Measurements from ENCODE around the gene RTEL1. TPM values are rescaled to one million over a fixed set of nuclear protein-coding genes. Genes with fewer than 3 reads are reported as not detected.
"Not testable (repeated sequence)": the region's sequence is repeated elsewhere in the genome, so short reads cannot be mapped to it uniquely, and the experiment has no call there.

Gene RTEL1
- total RNA-seq, 1 donor from 2014 or later = 8.0 TPM

GRCh38 chr20:63664861-63665594, 6.9 kb downstream of the RTEL1 start:
- DNase-seq (ENCODE audit: low read depth) = no peak

GRCh38 chr20:63665708-63666107, 7.6 kb downstream of the RTEL1 start:
- DNase-seq (ENCODE audit: low read depth) = no peak

- DNase-seq (ENCODE audit: low read depth) = no peak
Observed at GRCh38 chr20:63667858-63668257, 9.7 kb downstream of the RTEL1 start.

GRCh38 chr20:63668351-63668750, 10.2 kb downstream of the RTEL1 start:
- no peak for DNase-seq (ENCODE audit: low read depth)

- DNase-seq (ENCODE audit: low read depth) = not testable (repeated sequence)
Observed at GRCh38 chr20:63671695-63672094, 13.6 kb downstream of the RTEL1 start.

- no peak for DNase-seq (ENCODE audit: low read depth)
Observed at GRCh38 chr20:63672666-63673065, 14.6 kb downstream of the RTEL1 start.

- no peak for DNase-seq (ENCODE audit: low read depth)
Observed at GRCh38 chr20:63673951-63674350, 15.8 kb downstream of the RTEL1 start.

- no peak for DNase-seq (ENCODE audit: low read depth)
Observed at GRCh38 chr20:63675681-63676368, 17.7 kb downstream of the RTEL1 start.

GRCh38 chr20:63678071-63678470, 20.0 kb downstream of the RTEL1 start:
- DNase-seq (ENCODE audit: low read depth) = no peak

GRCh38 chr20:63678667-63679465, 20.8 kb downstream of the RTEL1 start:
- no peak for DNase-seq (ENCODE audit: low read depth)

- DNase-seq (ENCODE audit: low read depth) = no peak
Observed at GRCh38 chr20:63679799-63680305, 21.7 kb downstream of the RTEL1 start.

GRCh38 chr20:63680427-63680826, 22.3 kb downstream of the RTEL1 start:
- no peak for DNase-seq (ENCODE audit: low read depth)

GRCh38 chr20:63680857-63681608, 22.9 kb downstream of the RTEL1 start:
- no peak for DNase-seq (ENCODE audit: low read depth)

GRCh38 chr20:63681609-63682142, 23.6 kb downstream of the RTEL1 start:
- no peak for DNase-seq (ENCODE audit: low read depth)

GRCh38 chr20:63682384-63683139, 24.4 kb downstream of the RTEL1 start:
- peak; percentile 99 for DNase-seq (ENCODE audit: low read depth)

- DNase-seq (ENCODE audit: low read depth) = no peak
Observed at GRCh38 chr20:63685269-63686026, 27.3 kb downstream of the RTEL1 start.

- DNase-seq (ENCODE audit: low read depth) = no peak
Observed at GRCh38 chr20:63686094-63686491, 28.0 kb downstream of the RTEL1 start.

GRCh38 chr20:63686492-63687321, 28.6 kb downstream of the RTEL1 start:
- DNase-seq (ENCODE audit: low read depth) = peak; percentile 82
